GM13976 (cell line): Measurements from ENCODE around the gene LMF2.

ENCODE experiments used
- DNase-seq: peaks from one replicate; pipeline ENCODE4 v3.0.0; 2012; ENCODE audit warnings: low spot score
- in situ Hi-C: fragments of 300-500 bp; cut with MboI; formaldehyde crosslinking; loops from one replicate; pipeline ENCODE4 v1.12.0; 2022; ENCODE audit warnings: low sequenced_read_pairs, mixed read lengths, inconsistent platforms; ENCODE audit not compliant: unreplicated experiment
- TF ChIP-seq, protein P1 (sequence below): IDR thresholded peaks from 2 replicates; pipeline ENCODE4 v1.5.1; 2012; ENCODE audit warnings: borderline replicate concordance, mild to moderate bottlenecking; ENCODE audit not compliant: insufficient read depth; ENCODE audit errors: extremely low read depth, missing control alignments, control extremely low read depth

Gene LMF2

GRCh38 chr22:50526108-50526833 is 18.8 kb upstream of the LMF2 start:
- DNase-seq = peak; percentile 88
- TF ChIP-seq, protein P1, sequence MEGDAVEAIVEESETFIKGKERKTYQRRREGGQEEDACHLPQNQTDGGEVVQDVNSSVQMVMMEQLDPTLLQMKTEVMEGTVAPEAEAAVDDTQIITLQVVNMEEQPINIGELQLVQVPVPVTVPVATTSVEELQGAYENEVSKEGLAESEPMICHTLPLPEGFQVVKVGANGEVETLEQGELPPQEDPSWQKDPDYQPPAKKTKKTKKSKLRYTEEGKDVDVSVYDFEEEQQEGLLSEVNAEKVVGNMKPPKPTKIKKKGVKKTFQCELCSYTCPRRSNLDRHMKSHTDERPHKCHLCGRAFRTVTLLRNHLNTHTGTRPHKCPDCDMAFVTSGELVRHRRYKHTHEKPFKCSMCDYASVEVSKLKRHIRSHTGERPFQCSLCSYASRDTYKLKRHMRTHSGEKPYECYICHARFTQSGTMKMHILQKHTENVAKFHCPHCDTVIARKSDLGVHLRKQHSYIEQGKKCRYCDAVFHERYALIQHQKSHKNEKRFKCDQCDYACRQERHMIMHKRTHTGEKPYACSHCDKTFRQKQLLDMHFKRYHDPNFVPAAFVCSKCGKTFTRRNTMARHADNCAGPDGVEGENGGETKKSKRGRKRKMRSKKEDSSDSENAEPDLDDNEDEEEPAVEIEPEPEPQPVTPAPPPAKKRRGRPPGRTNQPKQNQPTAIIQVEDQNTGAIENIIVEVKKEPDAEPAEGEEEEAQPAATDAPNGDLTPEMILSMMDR = peak; percentile 90
- in situ Hi-C loops = no loop called here

DNA sequence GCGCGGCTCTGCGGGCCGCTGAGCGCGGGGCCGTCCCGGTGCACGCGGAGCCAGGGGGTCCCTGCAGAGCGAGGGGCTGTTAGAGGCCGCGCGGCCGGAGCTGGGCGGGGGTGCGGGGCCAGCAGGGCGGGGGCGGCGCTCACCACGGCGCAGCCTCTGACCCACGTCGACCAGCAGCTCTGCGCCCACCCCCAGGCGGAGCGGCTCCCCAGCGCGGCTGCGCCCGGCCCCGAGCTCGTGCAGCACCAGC is 18.3 kb upstream of the LMF2 start:
- TF ChIP-seq, protein P1 = no peak
- in situ Hi-C loops = no loop called here
- DNase-seq = no peak

DNA sequence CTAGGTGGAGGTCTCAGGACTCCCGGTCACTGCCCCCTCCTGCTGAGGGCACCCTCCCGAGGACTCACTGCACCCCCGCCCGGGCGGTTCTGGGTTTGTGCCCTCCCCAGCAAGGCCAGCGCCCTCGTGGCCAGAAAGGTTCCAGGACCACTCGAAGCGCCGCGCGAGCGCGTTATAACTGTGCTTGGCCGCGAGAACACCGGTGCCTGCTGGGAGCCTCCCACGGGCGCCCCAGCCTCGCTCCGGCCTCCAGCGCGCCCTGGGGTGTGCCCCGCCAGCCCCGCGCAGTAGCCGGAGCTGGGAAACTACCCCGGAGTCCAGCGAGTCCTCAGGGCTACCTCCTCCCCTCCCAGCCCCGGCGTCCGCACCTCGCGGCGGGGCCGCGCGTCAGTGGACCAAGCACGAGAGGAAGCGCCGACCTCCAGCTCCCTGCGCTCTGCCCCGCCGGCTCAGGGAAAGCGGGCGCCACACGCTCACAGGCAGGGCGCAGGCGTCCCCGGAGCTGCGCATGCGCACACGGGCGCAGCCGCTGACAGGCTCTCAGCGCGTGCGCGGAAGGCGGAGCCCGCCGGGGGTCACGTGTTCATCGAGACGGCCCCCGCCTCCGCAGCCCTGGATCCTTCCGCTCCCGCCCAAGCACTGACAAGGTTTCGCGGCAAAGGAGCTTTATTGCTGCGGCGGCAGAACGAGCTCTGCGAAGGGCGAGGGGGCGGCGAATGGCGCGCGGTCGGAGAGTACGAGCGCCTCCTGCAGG is 17.8 kb upstream of the LMF2 start, which contains the start of gene SCO2:
SCO2 (minus strand) TSS at position 495 of the 754 bp plus-strand sequence. CDS start 1,187 bp downstream, outside the sequence.
- TF ChIP-seq, protein P1 = peak; percentile 67
- in situ Hi-C loops = no loop called here

DNA sequence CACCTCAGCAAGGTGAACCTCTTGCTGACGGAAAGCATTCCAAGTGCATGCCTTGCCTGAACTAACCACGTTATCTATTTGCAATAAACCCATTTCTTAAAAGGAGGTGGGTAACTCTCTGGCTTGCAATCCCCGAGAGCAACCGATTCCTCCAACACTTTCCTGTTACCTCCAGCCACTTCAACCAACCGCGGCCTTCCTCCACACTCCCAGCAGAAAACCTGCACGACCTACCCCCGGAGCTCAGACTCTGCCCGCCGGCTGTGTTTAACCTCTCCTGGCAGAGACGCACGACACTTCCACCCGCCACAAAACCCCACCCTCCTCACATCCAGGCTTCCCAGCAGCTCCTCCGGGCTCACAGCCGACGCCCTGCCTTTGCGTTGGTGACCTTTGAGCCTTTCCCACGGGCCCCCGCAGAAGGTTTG is 17.2 kb upstream of the LMF2 start:
- in situ Hi-C loops = no loop called here
- DNase-seq = no peak
- TF ChIP-seq, protein P1 = no peak

More for the DNA sequence above, 17.8 kb upstream of the LMF2 start, which contains the start of gene SCO2:
- peak; percentile 98 for DNase-seq

DNA sequence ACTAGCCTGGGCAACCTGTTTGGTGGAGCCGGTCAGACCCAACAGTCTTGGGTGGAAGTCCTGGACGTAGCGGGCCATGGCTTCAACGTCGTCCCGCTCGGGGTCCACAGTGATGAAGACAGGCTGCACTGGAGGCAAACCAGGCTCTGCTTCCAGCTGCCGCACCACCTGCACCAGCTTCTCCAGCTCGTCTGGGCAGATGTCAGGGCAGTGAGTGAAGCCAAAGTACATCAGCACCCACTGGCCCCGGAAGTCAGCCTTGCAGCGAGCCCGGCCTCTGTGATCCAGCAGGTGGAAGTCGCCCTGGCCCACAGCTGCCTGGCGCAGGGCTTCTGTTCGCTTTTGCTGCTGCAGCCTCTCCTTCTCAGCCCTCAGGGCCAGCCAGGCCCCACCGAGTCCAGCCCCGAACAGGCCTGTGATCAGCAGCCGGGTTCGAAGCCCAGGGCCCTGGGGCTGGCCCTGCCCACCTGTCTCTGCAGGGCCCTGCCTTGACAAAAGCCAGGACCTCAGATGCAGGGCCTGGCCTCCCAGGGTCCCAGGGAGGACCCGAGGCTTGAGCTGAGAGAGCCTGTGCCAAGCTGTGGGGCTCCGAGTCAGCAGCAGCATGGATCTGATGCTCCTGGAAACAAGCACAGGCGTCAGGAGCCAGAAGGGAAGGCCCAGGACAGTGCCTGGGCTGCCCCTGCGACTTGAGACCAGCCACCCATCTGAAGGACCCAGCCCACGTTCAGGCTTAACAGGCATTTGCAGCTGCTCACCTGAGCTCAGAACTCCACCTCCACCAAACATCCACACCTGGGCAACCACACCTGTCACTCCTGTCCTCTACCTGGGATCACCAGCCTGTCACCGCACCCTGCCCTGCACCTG is 16.5 kb upstream of the LMF2 start:
- TF ChIP-seq, protein P1 = no peak
- in situ Hi-C loops = no loop called here

GRCh38 chr22:50523458-50523805 is 15.9 kb upstream of the LMF2 start:
- in situ Hi-C loops = no loop called here
- no peak for DNase-seq
- TF ChIP-seq, protein P1 = no peak

More for the DNA sequence above, 16.5 kb upstream of the LMF2 start:
- DNase-seq = no peak
